ENCODE measurements around the gene DHH.
A peak's percentile ranks its signal among the peaks of the same experiment; 100 is the strongest.

DNA sequence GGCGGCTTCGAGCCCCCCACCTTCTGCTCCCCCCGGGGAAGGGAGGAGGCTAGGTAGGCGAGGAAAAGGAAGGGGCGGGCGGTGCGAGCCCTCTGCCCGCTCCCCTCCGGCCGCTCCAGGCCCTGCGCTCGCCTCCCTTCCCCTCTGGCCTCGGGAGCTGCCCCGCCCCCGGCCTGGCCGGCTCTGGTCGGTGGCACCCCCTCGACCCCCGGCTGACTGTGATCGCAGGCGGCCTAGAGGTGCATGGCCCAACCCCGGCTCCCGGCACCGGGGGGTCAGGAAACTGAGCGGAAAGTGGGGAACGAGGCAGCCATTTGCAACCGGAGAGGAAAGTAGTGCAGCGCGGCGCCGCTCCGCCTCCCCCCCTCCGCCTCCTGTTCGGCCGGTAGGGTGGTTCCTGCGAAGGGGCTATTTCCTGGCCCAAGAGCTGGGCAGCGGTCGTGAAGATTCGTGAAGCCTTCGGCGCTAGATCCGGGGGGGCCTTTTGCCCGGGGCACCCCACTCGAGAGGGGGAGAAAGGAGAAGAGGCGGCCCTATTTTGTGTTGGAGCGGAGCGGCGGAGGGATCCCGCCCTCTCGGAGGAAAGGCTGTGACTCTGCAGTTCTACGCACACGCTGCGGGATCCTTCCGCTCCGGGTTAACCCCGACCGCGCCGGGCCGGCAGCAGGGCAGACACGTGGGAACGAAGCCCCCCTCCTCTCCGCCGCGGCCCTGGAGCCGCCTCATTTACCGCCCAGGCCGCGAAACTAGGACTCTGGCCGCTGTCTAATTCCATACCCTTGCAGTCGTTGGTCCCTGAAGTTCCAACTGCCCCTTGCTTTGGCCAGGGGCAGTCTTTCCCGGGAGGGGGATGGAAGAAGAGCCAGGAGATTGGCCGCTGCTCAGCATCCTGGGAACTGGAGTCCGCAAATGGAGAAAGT, 34.1 kb downstream of the DHH start, which contains the start of gene KMT2D:
- TF ChIP-seq POLR2AphosphoS5 (IDR thresholded peaks at IDR 0.05; ENCODE audit: borderline replicate concordance, low read depth, low read length), result peak; percentile 83
- TF ChIP-seq EZH2 (IDR thresholded peaks at IDR 0.05), result no peak
